GM23338 (cell line): ENCODE results near the gene DNM2. TPM values are rescaled to one million over a fixed set of nuclear protein-coding genes. Genes with fewer than 3 reads are reported as not detected.
"Not testable (repeated sequence)": the region's sequence is repeated elsewhere in the genome, so short reads cannot be mapped to it uniquely, and the experiment has no call there.

Source experiments
- ATAC-seq: fragments of 200-7000 bp; cut with Tn5 transposase; 3 replicates; pipeline ENCODE4 v1.9.1; 2020
- DNase-seq: peaks from one replicate; pipeline ENCODE4 v3.0.0-alpha.2; 2015; ENCODE audit warnings: low spot score
- H2AFZ ChIP-seq: fragments of 200-600 bp; sonication (generic); 2 replicates; pipeline ENCODE4 v1.8.0; 2016; ENCODE audit warnings: antibody characterized with exemption, mild to moderate bottlenecking, moderate library complexity
- H3F3A ChIP-seq: fragments of 200-600 bp; sonication (generic); replicated peaks from 2 replicates; pipeline ENCODE4 v1.8.0; 2017; ENCODE audit warnings: antibody characterized with exemption, mixed run types, low read depth
- H3K27ac ChIP-seq: fragments of 200-600 bp; sonication (generic); 2 replicates; pipeline ENCODE4 v1.6.1; 2016; ENCODE audit warnings: low read depth
- H3K27me3 ChIP-seq: fragments of 200-600 bp; sonication (generic); 2 replicates; pipeline ENCODE4 v1.8.0; 2016; ENCODE audit warnings: mild to moderate bottlenecking, mixed run types, moderate library complexity; ENCODE audit not compliant: insufficient read depth
- H3K36me3 ChIP-seq: fragments of 200-600 bp; sonication (generic); 2 replicates; pipeline ENCODE4 v1.8.0; 2016; ENCODE audit warnings: mild to moderate bottlenecking; ENCODE audit not compliant: insufficient read depth
- H3K4me1 ChIP-seq: fragments of 200-600 bp; sonication (generic); 2 replicates; pipeline ENCODE4 v1.8.0; 2016; ENCODE audit warnings: mild to moderate bottlenecking, moderate library complexity; ENCODE audit not compliant: insufficient read depth
- H3K4me2 ChIP-seq: fragments of 200-600 bp; sonication (generic); 2 replicates; pipeline ENCODE4 v1.7.1; 2017; ENCODE audit warnings: mixed run types
- H3K4me3 ChIP-seq: fragments of 200-600 bp; sonication (generic); 2 replicates; pipeline ENCODE4 v1.6.1; 2016; ENCODE audit warnings: mixed run types
- H3K79me2 ChIP-seq: fragments of 200-600 bp; sonication (generic); replicated peaks from 2 replicates; pipeline ENCODE4 v1.8.0; 2017; ENCODE audit warnings: mild to moderate bottlenecking; ENCODE audit not compliant: insufficient read depth
- H3K9me2 ChIP-seq: fragments of 200-600 bp; sonication (generic); 2 replicates; pipeline ENCODE4 v1.8.0; 2017; ENCODE audit not compliant: insufficient read depth
- H4K20me1 ChIP-seq: fragments of 200-600 bp; sonication (generic); replicated peaks from 2 replicates; pipeline ENCODE4 v1.8.0; 2017; ENCODE audit warnings: mild to moderate bottlenecking; ENCODE audit not compliant: insufficient read depth
- H3K27ac Mint-ChIP-seq: 2 replicates; pipeline ENCODE4 v1.8.0; 2020; ENCODE audit warnings: inconsistent platforms, mild to moderate bottlenecking, moderate library complexity, mixed read lengths
- H3K27me3 Mint-ChIP-seq: 3 replicates; pipeline ENCODE4 v1.8.0; 2022; ENCODE audit warnings: low read depth, mild to moderate bottlenecking, moderate library complexity, mixed read lengths, inconsistent platforms; ENCODE audit not compliant: insufficient read depth, poor library complexity
- H3K36me3 Mint-ChIP-seq: 3 replicates; pipeline ENCODE4 v1.8.0; 2021; ENCODE audit warnings: low read depth, mild to moderate bottlenecking, inconsistent platforms, moderate library complexity, mixed read lengths
- H3K4me1 Mint-ChIP-seq: 3 replicates; pipeline ENCODE4 v1.8.0; 2020; ENCODE audit warnings: mild to moderate bottlenecking, inconsistent platforms, mixed read lengths
- H3K4me3 Mint-ChIP-seq: 3 replicates; pipeline ENCODE4 v1.8.0; 2021; ENCODE audit warnings: moderate library complexity, mild to moderate bottlenecking, inconsistent platforms, mixed read lengths
- H3K9me3 Mint-ChIP-seq: 3 replicates; pipeline ENCODE4 v1.8.0; 2020; ENCODE audit warnings: moderate library complexity, mild to moderate bottlenecking, inconsistent platforms, mixed read lengths
- CREB1 ChIP-seq: fragments of 250-450 bp; sonication (Bioruptor Pico); IDR thresholded peaks from 2 replicates; pipeline ENCODE4 v1.5.0; 2020; ENCODE audit warnings: low read depth, mild to moderate bottlenecking, moderate library complexity
- ETS1 ChIP-seq: IDR thresholded peaks from 2 replicates; pipeline ENCODE4 v1.6.1; 2016; ENCODE audit warnings: antibody characterized with exemption
- EZH2 ChIP-seq: fragments of 200-600 bp; sonication (generic); IDR thresholded peaks from one replicate; pipeline ENCODE4 v1.8.0; 2017; ENCODE audit warnings: antibody characterized with exemption, mild to moderate bottlenecking, low read depth; ENCODE audit not compliant: unreplicated experiment
- EZH2phosphoT487 ChIP-seq: fragments of 200-600 bp; sonication (generic); IDR thresholded peaks from one replicate; pipeline ENCODE4 v1.8.1; 2018; ENCODE audit warnings: antibody characterized with exemption; ENCODE audit not compliant: unreplicated experiment
- JUNB ChIP-seq: IDR thresholded peaks from one replicate; pipeline ENCODE4 v1.6.1; 2016; ENCODE audit warnings: antibody characterized with exemption; ENCODE audit not compliant: unreplicated experiment
- POLR2AphosphoS5 ChIP-seq: IDR thresholded peaks from 2 replicates; pipeline ENCODE4 v1.6.1; 2016; ENCODE audit warnings: antibody characterized with exemption, low read depth
- STAT1 ChIP-seq: IDR thresholded peaks from one replicate; pipeline ENCODE4 v1.6.1; 2016; ENCODE audit warnings: antibody characterized with exemption; ENCODE audit not compliant: unreplicated experiment
- ZNF331 ChIP-seq: fragments of 250-450 bp; sonication (Bioruptor Pico); IDR thresholded peaks from 2 replicates; pipeline ENCODE4 v1.5.0; 2020; ENCODE audit warnings: low read depth, mild to moderate bottlenecking, moderate library complexity
- ZNF462 ChIP-seq: fragments of 250-450 bp; sonication (Bioruptor Pico); IDR thresholded peaks from 2 replicates; pipeline ENCODE4 v1.5.0; 2020; ENCODE audit warnings: mild to moderate bottlenecking, moderate library complexity
- polyA plus RNA-seq: library from polyadenylated mRNA; unstranded; fragments of >200 nt; fragmentation: Nextera tagmentation; extraction: Ambion mirVana; gene quantifications from 2 replicates; pipeline ENCODE4 v1.2.1, GENCODE V29; 2016
- total RNA-seq: library from RNA; depleted of rRNA; stranded (reverse); fragments of >200 nt; shearing (Covaris generic); gene quantifications from 2 replicates; pipeline ENCODE4 v1.2.3, GENCODE V29; 2014

DNM2 gene
- total and polyA plus RNA-seq, 2 experiments from 2014 or later: 40.7 to 138 TPM

GRCh38 chr19:10670876-10671804, 46.7 kb upstream of the DNM2 start:
- no peak for DNase-seq
- H3K27ac Mint-ChIP-seq: no peak overlapping the region
- H3K4me2 ChIP-seq: no peak overlapping the region
- H3K36me3 ChIP-seq: peaks cover 68% of the 10 kb centered on the region
- ATAC-seq: no peak
- H3K4me3 Mint-ChIP-seq: no peak overlapping the region; the same call in 2 of the 3 replicates
- no peaks in the 10 kb centered on the region; the same call in 1 of the 2 replicates for H3K4me1 ChIP-seq
- no peak overlapping the region for H2AFZ ChIP-seq
- no peak for TF ChIP-seq EZH2
- no peak for TF ChIP-seq ETS1
- 0 out of 2 replicates have a peak, but pooled peaks have one; percentile 24 for TF ChIP-seq POLR2AphosphoS5
- no peak for TF ChIP-seq CREB1 (CRISPR knock-in tag)
- TF ChIP-seq STAT1: no peak
- TF ChIP-seq JUNB: no peak
- TF ChIP-seq EZH2phosphoT487: no peak
- TF ChIP-seq ZNF462 (CRISPR knock-in tag): no peak
- TF ChIP-seq ZNF331: no peak
- H4K20me1 ChIP-seq: peaks cover 94% of the 10 kb centered on the region
- no peaks in the 10 kb centered on the region for H3K4me1 Mint-ChIP-seq
- peaks cover 73% of the 10 kb centered on the region for H3F3A ChIP-seq
- H3K27ac ChIP-seq: no peak overlapping the region
- H3K9me2 ChIP-seq: no peaks in the 10 kb centered on the region
- peaks cover 18% of the 10 kb centered on the region for H3K27me3 Mint-ChIP-seq
- H3K9me3 Mint-ChIP-seq: no peaks in the 10 kb centered on the region
- peaks cover 92% of the 10 kb centered on the region for H3K36me3 Mint-ChIP-seq
- H3K79me2 ChIP-seq: peaks cover 100% of the 10 kb centered on the region
- no peaks in the 10 kb centered on the region for H3K27me3 ChIP-seq
- no peak overlapping the region for H3K4me3 ChIP-seq

GRCh38 chr19:10671922-10672321, 46.0 kb upstream of the DNM2 start:
- H3K4me1 Mint-ChIP-seq, H3K4me2 ChIP-seq, H3K4me3 Mint-ChIP-seq, H3K9me2 ChIP-seq, H3K27me3 ChIP-seq, H3K27ac Mint-ChIP-seq, H2AFZ ChIP-seq, H3K27ac ChIP-seq, H3K4me1 ChIP-seq, H3K9me3 Mint-ChIP-seq, DNase-seq, ATAC-seq, H3K4me3 ChIP-seq: not testable (repeated sequence)
- Mint-ChIP-seq H3K27me3 (peaks cover 24% of the 10 kb centered on the region), H3K36me3 (peaks cover 92% of the 10 kb centered on the region)
- peaks cover 100% of the 10 kb centered on the region for H3K79me2 ChIP-seq
- peaks cover 69% of the 10 kb centered on the region for H3F3A ChIP-seq
- H3K36me3 ChIP-seq: peaks cover 64% of the 10 kb centered on the region
- H4K20me1 ChIP-seq: peaks cover 89% of the 10 kb centered on the region

GRCh38 chr19:10675214-10675613, 42.7 kb upstream of the DNM2 start:
- ATAC-seq, H3K27ac Mint-ChIP-seq, H3K27me3 ChIP-seq, H3K4me1 ChIP-seq, H3K4me2 ChIP-seq, H3K9me2 ChIP-seq, H3K4me1 Mint-ChIP-seq, H2AFZ ChIP-seq, DNase-seq, H3K4me3 Mint-ChIP-seq, H3K4me3 ChIP-seq, H3K9me3 Mint-ChIP-seq: not testable (repeated sequence)
- H3F3A ChIP-seq: peaks cover 72% of the 10 kb centered on the region
- peaks cover 98% of the 10 kb centered on the region for H3K36me3 Mint-ChIP-seq
- 0 out of 2 replicates have a peak overlapping the region, but pooled peaks have one; percentile 9 for H3K27ac ChIP-seq
- peaks cover 80% of the 10 kb centered on the region for H4K20me1 ChIP-seq
- peaks cover 26% of the 10 kb centered on the region for H3K27me3 Mint-ChIP-seq
- H3K79me2 ChIP-seq: peaks cover 94% of the 10 kb centered on the region
- peaks cover 89% of the 10 kb centered on the region for H3K36me3 ChIP-seq
